Endothelial cell of umbilical vein (primary cell): ENCODE measurements around the gene GAB1. TPM values are rescaled to one million over a fixed set of nuclear protein-coding genes. Genes with fewer than 3 reads are reported as not detected.

Experiments used
- BruUV-seq: library from RNA; stranded (reverse); fragments of 400-500 nt; replicated peaks from 2 replicates; lab custom pipeline; 2021; lab: Mats Ljungman, UMichigan
- CTCF ChIA-PET: fragments of 300-600, 350-600 bp; sonication (Branson Sonifier 250); formaldehyde crosslinking; loops from one replicate; lab custom pipeline; 2021; ENCODE audit warnings: antibody characterized with exemption, inconsistent platforms; lab: Charles Lee
- POLR2A ChIA-PET: fragments of 300-600, 350-600 bp; sonication (Branson Sonifier 250); formaldehyde crosslinking; loops from one replicate; lab custom pipeline; 2021; ENCODE audit warnings: antibody characterized with exemption, inconsistent platforms; lab: Charles Lee
- DNase-seq: peaks from one replicate; pipeline ENCODE4 v3.0.0-alpha.2; 2011; ENCODE audit warnings: low read depth, low spot score
- FAIRE-seq: peaks from 2 replicates; lab custom pipeline; 2011; peaks lifted over from hg19 to GRCh38; lab: Jason Lieb, UNC
- H2AFZ ChIP-seq: 2 replicates; pipeline ENCODE4 v1.6.0; 2012; ENCODE audit warnings: low read depth, low read length, control low read depth, inconsistent platforms
- H3K27ac ChIP-seq: 2 replicates; pipeline ENCODE4 v1.5.1; 2011; ENCODE audit warnings: low read depth, mild to moderate bottlenecking, control low read depth, low read length, moderate library complexity; ENCODE audit not compliant: insufficient read depth
- H3K27me3 ChIP-seq, 2 experiments: 2 replicates each; pipeline versions ENCODE4 v1.6.0 to v1.6.1; 2011; ENCODE audit warnings: low read length in 2 of 2, mixed read lengths in 1 of 2; ENCODE audit not compliant: control insufficient read depth in 2 of 2, insufficient read depth in 2 of 2
- H3K36me3 ChIP-seq, 2 experiments: 2 replicates in 1 of 2; 3 replicates in 1 of 2; pipeline ENCODE4 v1.5.1; 2011; ENCODE audit warnings: low read length in 2 of 2, mild to moderate bottlenecking in 1 of 2, moderate library complexity in 1 of 2; ENCODE audit not compliant: control insufficient read depth in 2 of 2, insufficient read depth in 2 of 2; ENCODE audit errors: extremely low read depth in 1 of 2
- H3K4me1 ChIP-seq: 3 replicates; pipeline ENCODE4 v1.5.1; 2011; ENCODE audit warnings: mild to moderate bottlenecking, low read length; ENCODE audit not compliant: control insufficient read depth, insufficient read depth; ENCODE audit errors: extremely low read depth
- H3K4me2 ChIP-seq: 2 replicates; pipeline ENCODE4 v1.6.1; 2011; ENCODE audit warnings: low read length, control low read depth, mixed read lengths; ENCODE audit not compliant: insufficient read depth
- H3K4me3 ChIP-seq, 3 experiments: fragments of 200-600 bp in 1 of 3; sonication (generic), shearing (Covaris generic) in 1 of 3; replicated peaks in 1 of 3; 2 replicates each; pipeline ENCODE4 v1.5.1; 2011 to 2016; ENCODE audit warnings: control low read depth in 3 of 3, low read length in 3 of 3, mild to moderate bottlenecking in 2 of 3, inconsistent platforms in 1 of 3, low read depth in 1 of 3, moderate library complexity in 1 of 3; ENCODE audit not compliant: insufficient read depth in 1 of 3
- H3K79me2 ChIP-seq: 2 replicates; pipeline ENCODE4 v1.6.0; 2012; ENCODE audit warnings: low read length, inconsistent platforms; ENCODE audit not compliant: control insufficient read depth, insufficient read depth
- H3K9ac ChIP-seq: replicated peaks from 2 replicates; pipeline ENCODE3; 2011; ENCODE audit warnings: low read length, control low read depth; ENCODE audit not compliant: insufficient read depth; ENCODE audit errors: extremely low read depth
- H3K9me1 ChIP-seq: replicated peaks from 3 replicates; pipeline ENCODE4 v1.6.0; 2011; ENCODE audit warnings: mild to moderate bottlenecking, low read length; ENCODE audit not compliant: control insufficient read depth, insufficient read depth; ENCODE audit errors: extremely low read depth
- H3K9me3 ChIP-seq: replicated peaks from 2 replicates; pipeline ENCODE4 v1.5.1; 2012; ENCODE audit warnings: low read length, inconsistent platforms; ENCODE audit not compliant: control insufficient read depth, insufficient read depth
- H4K20me1 ChIP-seq: replicated peaks from 2 replicates; pipeline ENCODE3; 2011; ENCODE audit warnings: mild to moderate bottlenecking, low read length; ENCODE audit not compliant: control insufficient read depth, insufficient read depth; ENCODE audit errors: extremely low read depth
- CTCF ChIP-seq, 2 donors: IDR thresholded peaks; 1 replicate in 1 of 2; 2 replicates in 1 of 2; pipeline ENCODE4 v1.5.1; 2011; ENCODE audit warnings: low read length in 2 of 2, mild to moderate bottlenecking in 2 of 2, moderate library complexity in 2 of 2, control low read depth in 1 of 2, inconsistent platforms in 1 of 2, low read depth in 1 of 2; ENCODE audit not compliant: insufficient read depth in 1 of 2; ENCODE audit errors: extremely low read depth in 1 of 2
- FOS ChIP-seq: IDR thresholded peaks from 2 replicates; pipeline ENCODE4 v1.6.1; 2011; ENCODE audit warnings: mild to moderate bottlenecking, low read length, moderate library complexity, borderline replicate concordance; ENCODE audit not compliant: insufficient read depth
- GATA2 ChIP-seq: IDR thresholded peaks from 2 replicates; pipeline ENCODE4 v1.7.0; 2011; ENCODE audit warnings: low read depth, mild to moderate bottlenecking, moderate library complexity, mixed read lengths, low read length; ENCODE audit not compliant: insufficient read length, insufficient read depth
- JUN ChIP-seq: IDR thresholded peaks from 2 replicates; pipeline ENCODE4 v1.6.1; 2011; ENCODE audit warnings: borderline replicate concordance, low read depth; ENCODE audit not compliant: insufficient read length, insufficient read depth
- MAX ChIP-seq: IDR thresholded peaks from 2 replicates; pipeline ENCODE4 v1.6.1; 2011; ENCODE audit not compliant: insufficient read depth, insufficient read length
- MYC ChIP-seq: IDR thresholded peaks from one replicate; pipeline ENCODE4 v1.6.1; 2011; ENCODE audit warnings: mild to moderate bottlenecking, low read depth, low read length
- POLR2AphosphoS5 ChIP-seq: IDR thresholded peaks from 2 replicates; pipeline ENCODE4 v1.6.1; 2012; ENCODE audit warnings: low read depth, mild to moderate bottlenecking, control low read depth, low read length, moderate library complexity; ENCODE audit not compliant: insufficient read depth
- dilution Hi-C: fragments of 300-500 bp; cut with MboI; formaldehyde crosslinking; loops from one replicate; pipeline ENCODE4 v1.15.0; 2019; ENCODE audit warnings: low sequenced_read_pairs; ENCODE audit not compliant: extremely low pct_ligation_motif_present
- intact Hi-C: fragments of 100-400 bp; cut with micrococcal nuclease; formaldehyde crosslinking; loops from one replicate; pipeline ENCODE4 v1.10.0; 2022
- polyA plus RNA-seq, 4 experiments: library from polyadenylated mRNA; depleted of rRNA in 3 of 4; stranded (reverse) in 3 of 4; unstranded in 1 of 4; fragments of >200 nt; gene quantifications; 2 replicates each; pipeline versions ENCODE4 v1.2.1 to v1.2.3, GENCODE V29; 2011 to 2012; ENCODE audit warnings: missing spikeins in 1 of 4
- total RNA-seq: library from RNA; stranded (reverse); gene quantifications from 2 replicates; pipeline ENCODE4 v1.2.3, GENCODE V29; 2021

Gene GAB1
- total and polyA plus RNA-seq, 2 donors (not counting 3 experiments of a cell fraction or from before 2014, with no cell fraction given) = 9.3 to 37.7 TPM

- no peaks in the 10 kb centered on the region for H3K9me1 ChIP-seq
- no peaks in the 10 kb centered on the region for H4K20me1 ChIP-seq
- POLR2A ChIA-PET = no interaction called here
- H3K27ac ChIP-seq = no peak overlapping the region
- no peaks in the 10 kb centered on the region for H3K4me1 ChIP-seq
- CTCF ChIA-PET = interaction anchor here (1.4 to 1.5 kb wide), 2 partner anchors 9 to 10 kb away, joined by 5 read pairs; no protein-coding TSS in a partner anchor
- intact Hi-C loops (no loop called here), dilution Hi-C loops (no loop called here)
- no peak overlapping the region for H3K4me2 ChIP-seq
- no peaks in the 10 kb centered on the region for H3K9me3 ChIP-seq
- no peaks in the 10 kb centered on the region for H3K79me2 ChIP-seq
- no peak overlapping the region for H2AFZ ChIP-seq
- no peak overlapping the region for H3K4me3 ChIP-seq
- H3K9ac ChIP-seq = no peak overlapping the region
- no peak for FAIRE-seq
- BruUV-seq = no TSS peak
- no peaks in the 10 kb centered on the region for H3K27me3 ChIP-seq
- no peak for TF ChIP-seq POLR2AphosphoS5
- no peak for TF ChIP-seq GATA2
- no peak for TF ChIP-seq FOS
- no peak for TF ChIP-seq MAX
- TF ChIP-seq JUN = no peak
- no peak for DNase-seq
- no peaks in the 10 kb centered on the region for H3K36me3 ChIP-seq
Measured at GRCh38 chr4:143343276-143343831, 6.7 kb downstream of the GAB1 start.

GRCh38 chr4:143344041-143344440 lies 7.4 kb downstream of the GAB1 start:
- Histone ChIP-seq H3K4me1 (no peaks in the 10 kb centered on the region), H3K4me2 (no peak overlapping the region), H3K4me3 (no peak overlapping the region), H4K20me1 (no peaks in the 10 kb centered on the region), H3K79me2 (no peaks in the 10 kb centered on the region), H3K9ac (no peak overlapping the region), H2AFZ (no peak overlapping the region), H3K36me3 (no peaks in the 10 kb centered on the region), H3K27ac (no peak overlapping the region), H3K9me3 (no peaks in the 10 kb centered on the region), H3K27me3 (no peaks in the 10 kb centered on the region), H3K9me1 (no peaks in the 10 kb centered on the region)
- POLR2A ChIA-PET = no interaction called here
- intact Hi-C loops (no loop called here), dilution Hi-C loops (no loop called here)
- CTCF ChIA-PET = interaction anchor here (1.4 to 1.5 kb wide), 2 partner anchors 8 to 9 kb away, joined by 5 read pairs; no protein-coding TSS in a partner anchor
- BruUV-seq = no TSS peak
- no peak for DNase-seq
- no peak for FAIRE-seq
- TF ChIP-seq MYC = no peak
- no peak for TF ChIP-seq GATA2
- TF ChIP-seq FOS = no peak
- no peak for TF ChIP-seq POLR2AphosphoS5
- TF ChIP-seq CTCF (IDR thresholded peaks at IDR 0.05; ENCODE audit: extremely low read depth in 1 of 2, insufficient read depth in 1 of 2, low read depth in 1 of 2, low read length in 2 of 2) = no peak
